GM12878 (cell line): Measurements from ENCODE around the gene RBM45. TPM values are rescaled to one million over a fixed set of nuclear protein-coding genes. Genes with fewer than 3 reads are reported as not detected.

Experiments
- ATAC-seq: fragments of 200-7000 bp; cut with Tn5 transposase; 3 replicates; pipeline ENCODE4 v1.9.1; 2020; ENCODE audit warnings: mild to moderate bottlenecking, moderate library complexity
- BruUV-seq: library from RNA; stranded (reverse); fragments of 400-500 nt; replicated peaks from 2 replicates; lab custom pipeline; 2021; lab: Mats Ljungman, UMichigan
- CTCF ChIA-PET: fragments of 300-600 bp; sonication (Branson Sonifier 250); formaldehyde crosslinking; extraction: SDS; loops from one replicate; lab custom pipeline; 2021; ENCODE audit warnings: inconsistent platforms; lab: Yijun Ruan, JAX
- POLR2A ChIA-PET: fragments of 350-600 bp; formaldehyde crosslinking; extraction: SDS; loops from one replicate; lab custom pipeline; 2021; ENCODE audit warnings: inconsistent platforms; lab: Charles Lee
- RAD21 ChIA-PET: fragments of 300-600 bp; sonication (Branson Sonifier 250); formaldehyde crosslinking; loops from one replicate; lab custom pipeline; 2023; ENCODE audit warnings: antibody characterized with exemption; ENCODE audit not compliant: unreplicated experiment; lab: Charles Lee
- SMC1A ChIA-PET: fragments of 300-600 bp; sonication (Branson Sonifier 250); formaldehyde crosslinking; loops from one replicate; lab custom pipeline; 2023; ENCODE audit not compliant: unreplicated experiment, uncharacterized antibody; lab: Charles Lee
- DNase-seq: peaks from one replicate; pipeline ENCODE4 v3.0.0-alpha.2; 2011; ENCODE audit warnings: low read depth, low spot score
- FAIRE-seq: peaks from 3 replicates; lab custom pipeline; 2011; peaks lifted over from hg19 to GRCh38; lab: Jason Lieb, UNC
- H2AFZ ChIP-seq: 2 replicates; pipeline ENCODE4 v1.6.0; 2011; ENCODE audit warnings: low read depth, low read length, control low read depth; ENCODE audit not compliant: control insufficient read depth
- H3K27ac ChIP-seq: 2 replicates; pipeline ENCODE4 v1.5.1; 2011; ENCODE audit warnings: control low read depth; ENCODE audit not compliant: control insufficient read depth, insufficient read depth
- H3K27me3 ChIP-seq, 2 experiments: replicated peaks in 1 of 2; 2 replicates each; pipeline versions ENCODE4 v1.6.0 to v1.6.1; 2011; ENCODE audit warnings: low read length in 1 of 2; ENCODE audit not compliant: control insufficient read depth in 2 of 2, insufficient read depth in 2 of 2
- H3K36me3 ChIP-seq, 2 experiments: 2 replicates each; pipeline ENCODE4 v1.5.1; 2011; ENCODE audit warnings: low read length in 1 of 2; ENCODE audit not compliant: control insufficient read depth in 2 of 2, insufficient read depth in 2 of 2
- H3K4me1 ChIP-seq: 2 replicates; pipeline ENCODE4 v1.6.1; 2011; ENCODE audit warnings: mild to moderate bottlenecking, low read length, moderate library complexity, mixed read lengths; ENCODE audit not compliant: control insufficient read depth, insufficient read depth
- H3K4me2 ChIP-seq: 2 replicates; pipeline ENCODE4 v1.6.0; 2011; ENCODE audit warnings: control low read depth; ENCODE audit not compliant: control insufficient read depth, insufficient read depth
- H3K4me3 ChIP-seq: fragments of 200-600 bp; sonication (generic); 2 replicates; pipeline ENCODE4 v1.5.1; 2016
- H3K79me2 ChIP-seq: 2 replicates; pipeline ENCODE4 v1.6.0; 2011; ENCODE audit warnings: low read length; ENCODE audit not compliant: control insufficient read depth, insufficient read depth
- H3K9ac ChIP-seq: 2 replicates; pipeline ENCODE4 v1.8.0; 2011; ENCODE audit warnings: low read length, control low read depth, mixed read lengths; ENCODE audit not compliant: control insufficient read depth, insufficient read depth
- H3K9me3 ChIP-seq: replicated peaks from 3 replicates; pipeline ENCODE4 v1.5.1; 2011; ENCODE audit warnings: mild to moderate bottlenecking, low read length; ENCODE audit not compliant: control insufficient read depth, insufficient read depth
- H4K20me1 ChIP-seq: 2 replicates; pipeline ENCODE4 v1.6.0; 2011; ENCODE audit not compliant: control insufficient read depth, insufficient read depth
- BRCA1 ChIP-seq: IDR thresholded peaks from 2 replicates; pipeline ENCODE4 v1.6.1; 2011; ENCODE audit warnings: low read depth, low read length, improper control_type of control experiment
- CBX5 ChIP-seq: sonication (generic); IDR thresholded peaks from 2 replicates; pipeline ENCODE4 v1.6.1; 2016; ENCODE audit warnings: low read depth, moderate library complexity, mild to moderate bottlenecking, inconsistent platforms
- CREB1 ChIP-seq: IDR thresholded peaks from 2 replicates; pipeline ENCODE4 v1.6.1; 2012; ENCODE audit warnings: low read depth, mild to moderate bottlenecking, inconsistent platforms
- JUNB ChIP-seq: IDR thresholded peaks from 2 replicates; pipeline ENCODE4 v1.6.1; 2016; ENCODE audit warnings: antibody characterized with exemption, mild to moderate bottlenecking
- KDM1A ChIP-seq: fragments of 200-600 bp; sonication (generic); IDR thresholded peaks from 2 replicates; pipeline ENCODE4 v1.6.1; 2016; ENCODE audit warnings: borderline replicate concordance
- NBN ChIP-seq: fragments of 450-650 bp; IDR thresholded peaks from 2 replicates; pipeline ENCODE4 v1.6.1; 2016
- RB1 ChIP-seq: fragments of 450-650 bp; formaldehyde crosslinking; IDR thresholded peaks from 2 replicates; pipeline ENCODE4 v1.6.1; 2017; ENCODE audit warnings: mild to moderate bottlenecking, borderline replicate concordance
- TCF7 ChIP-seq: IDR thresholded peaks from 2 replicates; pipeline ENCODE4 v1.6.1; 2014; ENCODE audit warnings: antibody characterized with exemption, borderline replicate concordance
- ZBED1 ChIP-seq: IDR thresholded peaks from 2 replicates; pipeline ENCODE4 v1.6.1; 2016; ENCODE audit warnings: borderline replicate concordance
- WGBS: methylation state at CpG from one replicate; pipeline ENCODE4 v1.1.6; 2016; ENCODE audit warnings: low lambda C conversion rate; ENCODE audit not compliant: insufficient replicate concordance, insufficient coverage; ENCODE audit errors: missing lambda C conversion rate; 5-methylcytosine and 5-hydroxymethylcytosine counted together
- in situ Hi-C: fragments of 300-500 bp; cut with MboI; formaldehyde crosslinking; loops from 9 replicates; pipeline ENCODE4 v1.14.3; 2018; ENCODE audit warnings: mixed read lengths
- intact Hi-C: fragments of 100-400 bp; cut with micrococcal nuclease; formaldehyde crosslinking; loops from one replicate; pipeline ENCODE4 v1.14.2; 2022; ENCODE audit not compliant: unreplicated experiment
- polyA plus RNA-seq, 11 experiments: library from polyadenylated mRNA; depleted of rRNA in 4 of 11; unstranded in 6 of 11; stranded (reverse) in 5 of 11; fragments of >200 nt; fragmentation: Nextera tagmentation in 4 of 11; fragmentation: Illumina TruSeq in 1 of 11; extraction: Ambion mirVana in 4 of 11; extraction: Trizol in 1 of 11; gene quantifications; 1 replicate in 1 of 11; 2 replicates in 10 of 11; pipeline versions ENCODE4 v1.2.1 to v1.2.3, GENCODE V29; 2011 to 2016; ENCODE audit warnings: inconsistent platforms in 2 of 11, missing spikeins in 2 of 11, low read depth in 1 of 11
- total RNA-seq, 4 experiments: library from RNA; depleted of rRNA in 3 of 4; stranded (reverse); fragments of >200 nt in 3 of 4; fragmentation: Illumina TruSeq in 1 of 4; extraction: Trizol in 1 of 4; gene quantifications; 2 replicates each; pipeline versions ENCODE4 v1.2.1 to v1.2.3, GENCODE V29; 2013 to 2021
- TF ChIP-seq, protein P1 (sequence below): fragments of 450-650 bp; formaldehyde crosslinking; IDR thresholded peaks from 2 replicates; pipeline ENCODE4 v1.4.0; 2020; ENCODE audit warnings: mild to moderate bottlenecking, moderate library complexity
- TF ChIP-seq, protein P2 (sequence below): fragments of 450-650 bp; IDR thresholded peaks from 2 replicates; pipeline ENCODE4 v1.6.1; 2017; ENCODE audit warnings: mild to moderate bottlenecking, low read depth, inconsistent platforms; ENCODE audit not compliant: poor library complexity, severe bottlenecking
- TF ChIP-seq, protein P3 (sequence below): fragments of 450-650 bp; IDR thresholded peaks from 2 replicates; pipeline ENCODE4 v1.6.1; 2017; ENCODE audit warnings: borderline replicate concordance
- TF ChIP-seq, protein P4 (sequence below), 3 experiments: IDR thresholded peaks in 2 of 3; conservative IDR thresholded peaks in 1 of 3; 2 replicates each; pipeline ENCODE4 v1.5.1; 2011; ENCODE audit warnings: low read depth in 3 of 3, low read length in 3 of 3, mild to moderate bottlenecking in 3 of 3, control low read depth in 2 of 3, moderate library complexity in 2 of 3, inconsistent platforms in 1 of 3, mixed read lengths in 1 of 3; ENCODE audit not compliant: control insufficient read depth in 2 of 3, insufficient read depth in 1 of 3; ENCODE audit errors: extremely low read depth in 1 of 3

The RBM45 gene
- total and polyA plus RNA-seq, 10 of the 15 experiments (the other 5 are each of a cell fraction or from before 2014, with no cell fraction given) = 6.2 to 21.7 (median 14.6) TPM

DNA sequence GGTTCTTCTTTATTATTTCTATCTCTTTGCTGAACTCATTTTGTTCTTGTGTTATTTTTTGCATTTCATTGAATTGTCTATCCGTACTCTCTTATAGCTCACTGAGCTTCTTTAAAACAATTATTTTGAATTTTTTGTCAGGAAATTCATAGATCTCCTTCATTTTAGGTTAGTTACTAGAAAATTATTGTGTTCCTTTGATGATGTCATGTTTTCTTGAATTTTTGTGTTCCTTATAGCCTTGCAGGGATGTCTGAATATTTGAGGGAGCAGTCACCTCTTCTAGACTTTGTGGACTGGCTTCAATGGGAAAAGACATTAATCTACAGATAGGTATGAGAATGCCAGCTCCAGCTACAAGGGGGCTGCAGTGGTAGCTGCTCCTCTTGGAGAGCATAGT, 61.4 kb downstream of the RBM45 start:
- POLR2A ChIA-PET = no interaction called here
- ATAC-seq = no peak
- H3K9ac ChIP-seq = no peak overlapping the region
- no peak overlapping the region for H2AFZ ChIP-seq
- no peaks in the 10 kb centered on the region for H3K4me1 ChIP-seq
- intact Hi-C loops (no loop called here), in situ Hi-C loops (no loop called here)
- H3K36me3 ChIP-seq = no peaks in the 10 kb centered on the region
- no peaks in the 10 kb centered on the region for H3K9me3 ChIP-seq
- RAD21 ChIA-PET = no interaction called here
- H3K27me3 ChIP-seq = no peaks in the 10 kb centered on the region
- SMC1A ChIA-PET = interaction anchor here (0.6 to 0.7 kb wide), 2 partner anchors 17 to 88 kb away, joined by 3 to 4 read pairs; no protein-coding TSS in a partner anchor
- no peak for DNase-seq
- H3K4me3 ChIP-seq = no peak overlapping the region
- H3K4me2 ChIP-seq = no peak overlapping the region
- no peaks in the 10 kb centered on the region for H4K20me1 ChIP-seq
- H3K79me2 ChIP-seq = no peaks in the 10 kb centered on the region
- H3K27ac ChIP-seq = no peak overlapping the region
- no TSS peak for BruUV-seq
- CTCF ChIA-PET = no interaction called here
- WGBS = 28% methylated on average over 1 of the region's 1 CpG
- FAIRE-seq = no peak
- TF ChIP-seq CREB1 (no peak), ZBED1 (no peak), KDM1A (no peak), RB1 (no peak), CBX5 (no peak), NBN (no peak), JUNB (no peak), BRCA1 (no peak), TCF7 (no peak)
- TF ChIP-seq, protein P1, sequence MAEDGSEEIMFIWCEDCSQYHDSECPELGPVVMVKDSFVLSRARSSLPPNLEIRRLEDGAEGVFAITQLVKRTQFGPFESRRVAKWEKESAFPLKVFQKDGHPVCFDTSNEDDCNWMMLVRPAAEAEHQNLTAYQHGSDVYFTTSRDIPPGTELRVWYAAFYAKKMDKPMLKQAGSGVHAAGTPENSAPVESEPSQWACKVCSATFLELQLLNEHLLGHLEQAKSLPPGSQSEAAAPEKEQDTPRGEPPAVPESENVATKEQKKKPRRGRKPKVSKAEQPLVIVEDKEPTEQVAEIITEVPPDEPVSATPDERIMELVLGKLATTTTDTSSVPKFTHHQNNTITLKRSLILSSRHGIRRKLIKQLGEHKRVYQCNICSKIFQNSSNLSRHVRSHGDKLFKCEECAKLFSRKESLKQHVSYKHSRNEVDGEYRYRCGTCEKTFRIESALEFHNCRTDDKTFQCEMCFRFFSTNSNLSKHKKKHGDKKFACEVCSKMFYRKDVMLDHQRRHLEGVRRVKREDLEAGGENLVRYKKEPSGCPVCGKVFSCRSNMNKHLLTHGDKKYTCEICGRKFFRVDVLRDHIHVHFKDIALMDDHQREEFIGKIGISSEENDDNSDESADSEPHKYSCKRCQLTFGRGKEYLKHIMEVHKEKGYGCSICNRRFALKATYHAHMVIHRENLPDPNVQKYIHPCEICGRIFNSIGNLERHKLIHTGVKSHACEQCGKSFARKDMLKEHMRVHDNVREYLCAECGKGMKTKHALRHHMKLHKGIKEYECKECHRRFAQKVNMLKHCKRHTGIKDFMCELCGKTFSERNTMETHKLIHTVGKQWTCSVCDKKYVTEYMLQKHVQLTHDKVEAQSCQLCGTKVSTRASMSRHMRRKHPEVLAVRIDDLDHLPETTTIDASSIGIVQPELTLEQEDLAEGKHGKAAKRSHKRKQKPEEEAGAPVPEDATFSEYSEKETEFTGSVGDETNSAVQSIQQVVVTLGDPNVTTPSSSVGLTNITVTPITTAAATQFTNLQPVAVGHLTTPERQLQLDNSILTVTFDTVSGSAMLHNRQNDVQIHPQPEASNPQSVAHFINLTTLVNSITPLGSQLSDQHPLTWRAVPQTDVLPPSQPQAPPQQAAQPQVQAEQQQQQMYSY (CRISPR knock-in tag) = no peak
- TF ChIP-seq, protein P2, sequence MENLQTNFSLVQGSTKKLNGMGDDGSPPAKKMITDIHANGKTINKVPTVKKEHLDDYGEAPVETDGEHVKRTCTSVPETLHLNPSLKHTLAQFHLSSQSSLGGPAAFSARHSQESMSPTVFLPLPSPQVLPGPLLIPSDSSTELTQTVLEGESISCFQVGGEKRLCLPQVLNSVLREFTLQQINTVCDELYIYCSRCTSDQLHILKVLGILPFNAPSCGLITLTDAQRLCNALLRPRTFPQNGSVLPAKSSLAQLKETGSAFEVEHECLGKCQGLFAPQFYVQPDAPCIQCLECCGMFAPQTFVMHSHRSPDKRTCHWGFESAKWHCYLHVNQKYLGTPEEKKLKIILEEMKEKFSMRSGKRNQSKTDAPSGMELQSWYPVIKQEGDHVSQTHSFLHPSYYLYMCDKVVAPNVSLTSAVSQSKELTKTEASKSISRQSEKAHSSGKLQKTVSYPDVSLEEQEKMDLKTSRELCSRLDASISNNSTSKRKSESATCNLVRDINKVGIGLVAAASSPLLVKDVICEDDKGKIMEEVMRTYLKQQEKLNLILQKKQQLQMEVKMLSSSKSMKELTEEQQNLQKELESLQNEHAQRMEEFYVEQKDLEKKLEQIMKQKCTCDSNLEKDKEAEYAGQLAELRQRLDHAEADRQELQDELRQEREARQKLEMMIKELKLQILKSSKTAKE = no peak
- TF ChIP-seq, protein P3, sequence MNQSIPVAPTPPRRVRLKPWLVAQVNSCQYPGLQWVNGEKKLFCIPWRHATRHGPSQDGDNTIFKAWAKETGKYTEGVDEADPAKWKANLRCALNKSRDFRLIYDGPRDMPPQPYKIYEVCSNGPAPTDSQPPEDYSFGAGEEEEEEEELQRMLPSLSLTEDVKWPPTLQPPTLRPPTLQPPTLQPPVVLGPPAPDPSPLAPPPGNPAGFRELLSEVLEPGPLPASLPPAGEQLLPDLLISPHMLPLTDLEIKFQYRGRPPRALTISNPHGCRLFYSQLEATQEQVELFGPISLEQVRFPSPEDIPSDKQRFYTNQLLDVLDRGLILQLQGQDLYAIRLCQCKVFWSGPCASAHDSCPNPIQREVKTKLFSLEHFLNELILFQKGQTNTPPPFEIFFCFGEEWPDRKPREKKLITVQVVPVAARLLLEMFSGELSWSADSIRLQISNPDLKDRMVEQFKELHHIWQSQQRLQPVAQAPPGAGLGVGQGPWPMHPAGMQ = no peak
- TF ChIP-seq, protein P4, sequence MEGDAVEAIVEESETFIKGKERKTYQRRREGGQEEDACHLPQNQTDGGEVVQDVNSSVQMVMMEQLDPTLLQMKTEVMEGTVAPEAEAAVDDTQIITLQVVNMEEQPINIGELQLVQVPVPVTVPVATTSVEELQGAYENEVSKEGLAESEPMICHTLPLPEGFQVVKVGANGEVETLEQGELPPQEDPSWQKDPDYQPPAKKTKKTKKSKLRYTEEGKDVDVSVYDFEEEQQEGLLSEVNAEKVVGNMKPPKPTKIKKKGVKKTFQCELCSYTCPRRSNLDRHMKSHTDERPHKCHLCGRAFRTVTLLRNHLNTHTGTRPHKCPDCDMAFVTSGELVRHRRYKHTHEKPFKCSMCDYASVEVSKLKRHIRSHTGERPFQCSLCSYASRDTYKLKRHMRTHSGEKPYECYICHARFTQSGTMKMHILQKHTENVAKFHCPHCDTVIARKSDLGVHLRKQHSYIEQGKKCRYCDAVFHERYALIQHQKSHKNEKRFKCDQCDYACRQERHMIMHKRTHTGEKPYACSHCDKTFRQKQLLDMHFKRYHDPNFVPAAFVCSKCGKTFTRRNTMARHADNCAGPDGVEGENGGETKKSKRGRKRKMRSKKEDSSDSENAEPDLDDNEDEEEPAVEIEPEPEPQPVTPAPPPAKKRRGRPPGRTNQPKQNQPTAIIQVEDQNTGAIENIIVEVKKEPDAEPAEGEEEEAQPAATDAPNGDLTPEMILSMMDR (IDR thresholded peaks at IDR 0.05 in 2 of 3, conservative IDR thresholded peaks at IDR 0.05 in 1 of 3; ENCODE audit: control insufficient read depth in 2 of 3, extremely low read depth in 1 of 3, insufficient read depth in 1 of 3, low read depth in 3 of 3, low read length in 3 of 3) = no peak
